Motor neuron (in vitro differentiated cells): Measurements from ENCODE around the gene CCT5. TPM values are rescaled to one million over a fixed set of nuclear protein-coding genes. Genes with fewer than 3 reads are reported as not detected.
A peak's percentile ranks its signal among the peaks of the same experiment; 100 is the strongest.
"Not testable (repeated sequence)": the region's sequence is repeated elsewhere in the genome, so short reads cannot be mapped to it uniquely, and the experiment has no call there.

Experiments
- ATAC-seq, 8 experiments: fragments of 200-7000 bp; cut with Tn5 transposase; replicated peaks in 6 of 8; 2 replicates each; pipeline ENCODE4 v1.8.0; 2021; ENCODE audit warnings: mild to moderate bottlenecking in 8 of 8, moderate library complexity in 8 of 8
- H3K27ac ChIP-seq, 2 donors: fragments of 250-450 bp; sonication (Bioruptor Pico); 2 replicates each; pipeline ENCODE4 v1.9.0; 2021; ENCODE audit warnings: antibody characterized with exemption in 2 of 2, mild to moderate bottlenecking in 2 of 2, moderate library complexity in 1 of 2
- H3K4me1 ChIP-seq, 2 donors: fragments of 250-450 bp; sonication (Bioruptor Pico); replicated peaks in 1 of 2; 2 replicates each; pipeline ENCODE4 v1.6.1; 2021; ENCODE audit warnings: antibody characterized with exemption in 2 of 2, mild to moderate bottlenecking in 2 of 2, moderate library complexity in 1 of 2
- H3K4me3 ChIP-seq, 5 donors: fragments of 250-450 bp; sonication (Bioruptor Pico); 2 replicates each; pipeline ENCODE4 v1.9.0; 2021; ENCODE audit warnings: antibody characterized with exemption in 5 of 5, mild to moderate bottlenecking in 5 of 5, moderate library complexity in 4 of 5
- WGBS, 10 experiments: fragments of 450-650 bp; shearing (Covaris generic); methylation state at CpG; one replicate each; pipeline ENCODE4 v1.0.0; 2022; 5-methylcytosine and 5-hydroxymethylcytosine counted together
- in situ Hi-C, 9 experiments: fragments of 400-800 bp; cut with MboI; loops; one replicate each; pipeline ENCODE4 v1.15.0; 2021; ENCODE audit warnings: low sequenced_read_pairs in 9 of 9, low pct_unique_long_range_greater_than_20kb in 2 of 9; ENCODE audit not compliant: unreplicated experiment in 9 of 9
- total RNA-seq, 8 experiments: library from RNA; unstranded; fragments of 300-600 nt; gene quantifications; 2 replicates each; pipeline versions ENCODE4 v1.2.3 to v1.2.4, GENCODE V29; 2022

Gene CCT5
- total RNA-seq, 8 experiments from 2014 or later, result 183 to 475 (median 297) TPM

GRCh38 chr5:10283927-10284635 is 34.0 kb downstream of the CCT5 start:
- in situ Hi-C loops, result loop anchor here in 4 of 9 experiments (25.0 kb wide), 2 partner anchors 128 to 353 kb away; no protein-coding TSS in a partner anchor

GRCh38 chr5:10285362-10285761 is 35.3 kb downstream of the CCT5 start:
- in situ Hi-C loops, result loop anchor here in 4 of 9 experiments (25.0 kb wide), 2 partner anchors 127 to 352 kb away; no protein-coding TSS in a partner anchor

More at GRCh38 chr5:10283927-10284635, 34.0 kb downstream of the CCT5 start:
- Histone ChIP-seq H3K27ac (no peak overlapping the region), H3K4me1 (peaks cover 3 to 4% of the 10 kb centered on the region in 2 donors), H3K4me3 (no peak overlapping the region)
- WGBS, 10 experiments, result 0 to 73% (median 51%) methylated on average over 3 to 13 of the region's 17 CpGs
- ATAC-seq, result peak; percentile 46 to 100 (median 99)

GRCh38 chr5:10286162-10286861 is 36.2 kb downstream of the CCT5 start:
- 0 to 100% (median 79%) methylated on average over 1 to 4 of the region's 6 CpGs; no CpG with 5 or more reads in 2 of the 10 experiments for WGBS, 10 experiments

More at GRCh38 chr5:10285362-10285761, 35.3 kb downstream of the CCT5 start:
- not testable (repeated sequence) for H3K4me1 ChIP-seq, H3K4me3 ChIP-seq, H3K27ac ChIP-seq
- 54 to 100% (median 95%) methylated on average over 1 to 7 of the region's 8 CpGs; no CpG with 5 or more reads in 2 of the 10 experiments for WGBS, 10 experiments
- peak in 2 of 8 experiments; percentile 16 to 18 for ATAC-seq

GRCh38 chr5:10286862-10287227 is 36.8 kb downstream of the CCT5 start:
- 80 to 96% (median 92%) methylated on average over 2 to 4 of the region's 7 CpGs; no CpG with 5 or more reads in 5 of the 10 experiments for WGBS, 10 experiments
- ATAC-seq, result no peak
- peaks cover 3 to 4% of the 10 kb centered on the region in 2 donors for H3K4me1 ChIP-seq
- H3K27ac ChIP-seq, result no peak overlapping the region
- in situ Hi-C loops, result loop anchor here in 4 of 9 experiments (25.0 kb wide), 2 partner anchors 125 to 350 kb away; no protein-coding TSS in a partner anchor
- no peak overlapping the region for H3K4me3 ChIP-seq

More at GRCh38 chr5:10286162-10286861, 36.2 kb downstream of the CCT5 start:
- peaks cover 3 to 4% of the 10 kb centered on the region in 2 donors for H3K4me1 ChIP-seq
- H3K27ac ChIP-seq, result no peak overlapping the region
- in situ Hi-C loops, result loop anchor here in 4 of 9 experiments (25.0 kb wide), 2 partner anchors 126 to 351 kb away; no protein-coding TSS in a partner anchor
- no peak overlapping the region for H3K4me3 ChIP-seq
- peak in 2 of 8 experiments; percentile 56 to 88 for ATAC-seq

- H3K27ac ChIP-seq, result no peak overlapping the region
- WGBS, 10 experiments, result 33 to 96% (median 74%) methylated on average over 1 to 10 of the region's 13 CpGs; no CpG with 5 or more reads in 2 of the 10 experiments
- no peak overlapping the region for H3K4me3 ChIP-seq
- ATAC-seq, result peak in 1 of 8 experiments; percentile 59
- peaks cover 3 to 4% of the 10 kb centered on the region in 2 donors for H3K4me1 ChIP-seq
- in situ Hi-C loops, result loop anchor here in 4 of 9 experiments (25.0 kb wide), 2 partner anchors 124 to 349 kb away; no protein-coding TSS in a partner anchor
These were observed 38.6 kb downstream of the CCT5 start for GRCh38 chr5:10288592-10289219.

- peak in 1 of 8 experiments; percentile 41 for ATAC-seq
- Histone ChIP-seq H3K4me3 (no peak overlapping the region), H3K4me1 (peaks cover under 1 to 1% of the 10 kb centered on the region in 2 donors), H3K27ac (no peak overlapping the region)
- 33 to 100% (median 84%) methylated on average over 1 to 6 of the region's 6 CpGs; no CpG with 5 or more reads in 1 of the 10 experiments for WGBS, 10 experiments
- in situ Hi-C loops, result loop anchor here in 4 of 9 experiments (25.0 kb wide), 2 partner anchors 123 to 348 kb away; no protein-coding TSS in a partner anchor
These were observed 39.3 kb downstream of the CCT5 start for GRCh38 chr5:10289353-10289752.

- H3K4me3 ChIP-seq, result no peak overlapping the region
- in situ Hi-C loops, result loop anchor here in 4 of 9 experiments (25.0 kb wide), 2 partner anchors 122 to 347 kb away; no protein-coding TSS in a partner anchor
- no peak for ATAC-seq
- 60 to 100% (median 94%) methylated on average over 1 to 9 of the region's 10 CpGs; no CpG with 5 or more reads in 6 of the 10 experiments for WGBS, 10 experiments
- H3K27ac ChIP-seq, result no peak overlapping the region
- no peaks in the 10 kb centered on the region for H3K4me1 ChIP-seq
These were observed 39.9 kb downstream of the CCT5 start for GRCh38 chr5:10289991-10290390.

- no peak overlapping the region for H3K4me3 ChIP-seq
- H3K27ac ChIP-seq, result no peak overlapping the region
- in situ Hi-C loops, result loop anchor here in 4 of 9 experiments (25.0 kb wide), 2 partner anchors 122 to 347 kb away; no protein-coding TSS in a partner anchor
- whole genome bisulfite sequencing, 10 experiments, result 87 to 100% (median 95%) methylated on average over 4 to 9 of the region's 9 CpGs
- ATAC-seq, result no peak
- H3K4me1 ChIP-seq, result no peaks in the 10 kb centered on the region
These were observed 40.4 kb downstream of the CCT5 start for GRCh38 chr5:10290438-10290837.

GRCh38 chr5:10291692-10292339 is 41.7 kb downstream of the CCT5 start:
- peak in 3 of 8 experiments; percentile 65 to 83 (median 80) for ATAC-seq
- Histone ChIP-seq H3K4me3 (no peak overlapping the region), H3K4me1 (no peaks in the 10 kb centered on the region), H3K27ac (no peak overlapping the region)
- WGBS, 10 experiments, result 9 to 91% (median 83%) methylated on average over 2 to 9 of the region's 9 CpGs; no CpG with 5 or more reads in 1 of the 10 experiments
- in situ Hi-C loops, result loop anchor here in 4 of 9 experiments (25.0 kb wide), 2 partner anchors 120 to 345 kb away; no protein-coding TSS in a partner anchor

- ATAC-seq, result no peak
- Histone ChIP-seq H3K4me3 (no peak overlapping the region), H3K27ac (no peak overlapping the region), H3K4me1 (no peaks in the 10 kb centered on the region)
- in situ Hi-C loops, result loop anchor here in 4 of 9 experiments (25.0 kb wide), 2 partner anchors 118 to 343 kb away; no protein-coding TSS in a partner anchor
- 20 to 100% (median 84%) methylated on average over 1 to 3 of the region's 3 CpGs; no CpG with 5 or more reads in 2 of the 10 experiments for WGBS, 10 experiments
These were observed 44.0 kb downstream of the CCT5 start for GRCh38 chr5:10293907-10294662.

GRCh38 chr5:10295619-10296326 is 45.7 kb downstream of the CCT5 start:
- H3K4me3 ChIP-seq, result no peak overlapping the region
- H3K4me1 ChIP-seq, result no peaks in the 10 kb centered on the region
- WGBS, 10 experiments, result 82 to 100% (median 89%) methylated on average over 1 to 5 of the region's 8 CpGs; no CpG with 5 or more reads in 1 of the 10 experiments
- no peak overlapping the region for H3K27ac ChIP-seq
- in situ Hi-C loops, result loop anchor here in 4 of 9 experiments (25.0 kb wide), 2 partner anchors 117 to 342 kb away; no protein-coding TSS in a partner anchor
- ATAC-seq, result no peak
